Stimulated activated naive CD8-positive, alpha-beta T cell treated with anti-CD3 and anti-CD28 coated beads, Interleukin-15, Interleukin-2, amounts not matched to agents 100 ng/mL and 50 ng/mL, for 24 hours (primary cell): ENCODE data around the gene TNIK.
A peak's percentile ranks its signal among the peaks of the same experiment; 100 is the strongest.
"Not testable (repeated sequence)": the region's sequence is repeated elsewhere in the genome, so short reads cannot be mapped to it uniquely, and the experiment has no call there.

ENCODE experiments used
- H3K27ac Mint-ChIP-seq: one replicate; pipeline ENCODE4 v1.8.0; 2021; ENCODE audit warnings: mild to moderate bottlenecking, mixed read lengths
- H3K27me3 Mint-ChIP-seq: one replicate; pipeline ENCODE4 v1.8.0; 2021; ENCODE audit warnings: mixed read lengths
- H3K36me3 Mint-ChIP-seq: one replicate; pipeline ENCODE4 v1.8.0; 2021; ENCODE audit warnings: low read depth, mixed read lengths
- H3K4me1 Mint-ChIP-seq: one replicate; pipeline ENCODE4 v1.8.0; 2021; ENCODE audit warnings: low read depth, mixed read lengths
- H3K4me3 Mint-ChIP-seq: one replicate; pipeline ENCODE4 v1.8.0; 2021; ENCODE audit warnings: mild to moderate bottlenecking, mixed read lengths
- H3K9me3 Mint-ChIP-seq: one replicate; pipeline ENCODE4 v1.8.0; 2021; ENCODE audit warnings: mixed read lengths

TNIK gene

GRCh38 chr3:171427771-171428320 lies 32.4 kb downstream of the TNIK start:
- no peaks in the 10 kb centered on the region for H3K27me3 Mint-ChIP-seq
- no peaks in the 10 kb centered on the region for H3K4me1 Mint-ChIP-seq
- H3K27ac Mint-ChIP-seq, result no peak overlapping the region
- peaks cover 4% of the 10 kb centered on the region for H3K36me3 Mint-ChIP-seq
- H3K9me3 Mint-ChIP-seq, result no peaks in the 10 kb centered on the region
- no peak overlapping the region for H3K4me3 Mint-ChIP-seq

DNA sequence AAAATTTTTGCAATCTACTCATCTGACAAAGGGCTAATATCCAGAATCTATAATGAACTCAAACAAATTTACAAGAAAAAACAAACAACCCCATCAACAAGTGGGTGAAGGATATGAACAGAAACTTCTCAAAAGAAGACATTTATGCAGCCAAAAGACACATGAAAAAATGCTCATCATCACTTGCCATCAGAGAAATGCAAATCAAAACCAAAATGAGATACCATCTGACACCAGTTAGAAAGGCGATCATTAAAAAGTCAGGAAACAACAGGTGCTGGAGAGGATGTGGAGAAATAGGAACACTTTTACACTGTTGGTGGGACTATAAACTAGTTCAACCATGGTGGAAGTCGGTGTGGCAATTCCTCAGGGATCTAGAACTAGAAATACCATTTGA lies 36.1 kb downstream of the TNIK start:
- not testable (repeated sequence) for H3K27me3 Mint-ChIP-seq, H3K27ac Mint-ChIP-seq, H3K4me3 Mint-ChIP-seq, H3K9me3 Mint-ChIP-seq, H3K36me3 Mint-ChIP-seq
- H3K4me1 Mint-ChIP-seq, result peaks cover 12% of the 10 kb centered on the region

GRCh38 chr3:171422855-171423254 lies 37.4 kb downstream of the TNIK start:
- H3K27me3 Mint-ChIP-seq, H3K27ac Mint-ChIP-seq, H3K4me3 Mint-ChIP-seq, H3K9me3 Mint-ChIP-seq, H3K36me3 Mint-ChIP-seq: not testable (repeated sequence)
- H3K4me1 Mint-ChIP-seq, result peaks cover 12% of the 10 kb centered on the region

GRCh38 chr3:171420667-171421066 lies 39.5 kb downstream of the TNIK start:
- H3K36me3 Mint-ChIP-seq, result peaks cover 4% of the 10 kb centered on the region
- no peaks in the 10 kb centered on the region for H3K9me3 Mint-ChIP-seq
- no peak overlapping the region for H3K27ac Mint-ChIP-seq
- peaks cover 17% of the 10 kb centered on the region for H3K4me1 Mint-ChIP-seq
- no peaks in the 10 kb centered on the region for H3K27me3 Mint-ChIP-seq
- no peak overlapping the region for H3K4me3 Mint-ChIP-seq

GRCh38 chr3:171419457-171419856 lies 40.7 kb downstream of the TNIK start:
- Mint-ChIP-seq H3K4me1 (peaks cover 25% of the 10 kb centered on the region), H3K36me3 (peaks cover 4% of the 10 kb centered on the region), H3K4me3 (no peak overlapping the region), H3K9me3 (no peaks in the 10 kb centered on the region), H3K27me3 (no peaks in the 10 kb centered on the region), H3K27ac (no peak overlapping the region)

- Mint-ChIP-seq H3K9me3 (no peaks in the 10 kb centered on the region), H3K4me3 (no peak overlapping the region), H3K4me1 (peaks cover 40% of the 10 kb centered on the region), H3K36me3 (no peaks in the 10 kb centered on the region), H3K27ac (no peak overlapping the region), H3K27me3 (no peaks in the 10 kb centered on the region)
These were observed 42.4 kb downstream of the TNIK start for GRCh38 chr3:171417813-171418212.

DNA sequence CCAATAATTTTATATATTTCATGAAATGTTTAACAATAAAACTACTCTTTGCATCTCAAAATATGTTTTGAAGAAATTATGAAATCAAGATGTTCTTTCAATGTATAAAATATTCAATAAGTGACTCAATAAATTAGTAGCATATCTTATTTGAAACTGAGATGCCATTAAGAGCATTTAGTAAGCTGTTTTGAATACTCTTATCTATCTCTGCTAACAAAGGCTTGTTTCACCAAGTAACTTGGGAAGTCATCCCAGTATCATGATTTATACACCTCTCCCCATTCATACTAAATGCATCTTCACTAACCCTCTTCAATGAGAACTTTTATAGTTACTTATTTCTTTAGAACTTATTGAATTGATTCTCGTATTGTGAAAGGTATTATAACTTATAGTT lies 43.1 kb downstream of the TNIK start:
- Mint-ChIP-seq H3K27ac (no peak overlapping the region), H3K4me1 (peaks cover 46% of the 10 kb centered on the region), H3K27me3 (no peaks in the 10 kb centered on the region), H3K4me3 (no peak overlapping the region), H3K36me3 (no peaks in the 10 kb centered on the region), H3K9me3 (no peaks in the 10 kb centered on the region)

DNA sequence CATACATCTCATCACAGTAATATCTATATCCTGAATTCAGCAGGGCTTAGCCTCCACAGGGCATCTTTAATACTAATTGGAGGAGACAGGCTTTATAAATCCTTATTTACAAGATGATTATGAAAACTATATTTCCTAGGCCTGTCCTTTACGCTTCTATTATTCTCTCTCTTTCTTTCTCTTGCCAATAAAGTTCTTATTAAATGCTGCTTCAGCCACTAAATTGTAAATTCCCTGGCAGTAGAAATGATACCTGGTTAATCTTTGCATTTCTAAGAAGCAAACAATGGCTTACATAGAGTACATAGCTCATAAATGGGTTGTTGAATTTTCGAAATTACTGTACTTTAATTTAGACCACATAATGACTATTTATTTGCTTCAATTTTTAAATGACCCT lies 43.5 kb downstream of the TNIK start:
- Mint-ChIP-seq H3K27ac (no peak overlapping the region), H3K36me3 (no peaks in the 10 kb centered on the region), H3K27me3 (no peaks in the 10 kb centered on the region), H3K4me1 (peaks cover 49% of the 10 kb centered on the region), H3K4me3 (no peak overlapping the region), H3K9me3 (no peaks in the 10 kb centered on the region)

DNA sequence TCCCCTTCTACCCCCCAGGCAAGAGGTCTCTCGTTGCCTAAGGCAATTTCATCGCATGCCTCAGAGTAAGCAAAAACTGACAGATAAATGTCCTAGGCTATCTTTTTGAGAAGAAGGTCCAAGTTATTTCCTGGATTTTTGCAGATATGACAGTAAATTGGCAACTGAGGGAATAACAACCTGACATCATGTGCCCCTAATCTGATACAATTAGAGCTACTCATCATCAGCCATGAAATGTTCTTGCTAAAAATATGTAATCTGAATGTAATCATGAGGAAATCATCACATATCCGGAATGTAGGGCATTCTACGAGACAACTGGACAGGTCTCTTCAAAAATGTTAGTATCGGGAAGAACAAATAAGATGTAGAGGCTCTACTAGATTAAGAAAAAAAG lies 44.1 kb downstream of the TNIK start:
- peaks cover 45% of the 10 kb centered on the region for H3K4me1 Mint-ChIP-seq
- no peak overlapping the region for H3K27ac Mint-ChIP-seq

GRCh38 chr3:171415070-171415469 lies 45.1 kb downstream of the TNIK start:
- no peaks in the 10 kb centered on the region for H3K9me3 Mint-ChIP-seq
- H3K36me3 Mint-ChIP-seq, result no peaks in the 10 kb centered on the region
- no peaks in the 10 kb centered on the region for H3K27me3 Mint-ChIP-seq
- H3K27ac Mint-ChIP-seq, result no peak overlapping the region
- no peak overlapping the region for H3K4me3 Mint-ChIP-seq
- H3K4me1 Mint-ChIP-seq, result peaks cover 37% of the 10 kb centered on the region

More for the DNA sequence above, 44.1 kb downstream of the TNIK start:
- Mint-ChIP-seq H3K9me3 (no peaks in the 10 kb centered on the region), H3K4me3 (no peak overlapping the region), H3K36me3 (no peaks in the 10 kb centered on the region), H3K27me3 (no peaks in the 10 kb centered on the region)

GRCh38 chr3:171412473-171412872 lies 47.7 kb downstream of the TNIK start:
- peaks cover 42% of the 10 kb centered on the region for H3K4me1 Mint-ChIP-seq

DNA sequence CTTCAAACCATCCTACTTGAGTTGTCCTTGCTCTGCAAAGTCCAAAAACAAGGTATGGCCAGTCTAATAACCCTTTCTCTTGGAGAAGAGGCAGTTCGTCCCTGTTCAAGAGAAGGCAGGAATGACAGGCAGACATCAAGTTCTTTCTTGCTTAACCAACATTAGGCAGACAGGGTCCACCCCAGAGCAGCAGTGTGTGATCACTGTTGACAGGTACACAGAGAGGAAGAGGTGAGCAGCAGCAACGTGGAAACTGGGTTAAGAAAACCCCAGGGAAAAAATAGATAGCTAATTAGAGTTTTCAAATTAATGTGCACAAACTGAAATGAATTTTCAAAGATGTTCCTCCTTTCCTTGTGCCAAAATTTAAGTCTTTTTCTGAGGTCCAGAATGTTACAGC lies 48.2 kb downstream of the TNIK start:
- Mint-ChIP-seq H3K36me3 (no peaks in the 10 kb centered on the region), H3K27me3 (no peaks in the 10 kb centered on the region), H3K9me3 (no peaks in the 10 kb centered on the region), H3K4me1 (peaks cover 46% of the 10 kb centered on the region), H3K27ac (no peak overlapping the region), H3K4me3 (no peak overlapping the region)

More at GRCh38 chr3:171412473-171412872, 47.7 kb downstream of the TNIK start:
- no peak overlapping the region for H3K27ac Mint-ChIP-seq
- H3K27me3 Mint-ChIP-seq, result no peaks in the 10 kb centered on the region
- H3K36me3 Mint-ChIP-seq, result no peaks in the 10 kb centered on the region
- no peaks in the 10 kb centered on the region for H3K9me3 Mint-ChIP-seq
- H3K4me3 Mint-ChIP-seq, result no peak overlapping the region

DNA sequence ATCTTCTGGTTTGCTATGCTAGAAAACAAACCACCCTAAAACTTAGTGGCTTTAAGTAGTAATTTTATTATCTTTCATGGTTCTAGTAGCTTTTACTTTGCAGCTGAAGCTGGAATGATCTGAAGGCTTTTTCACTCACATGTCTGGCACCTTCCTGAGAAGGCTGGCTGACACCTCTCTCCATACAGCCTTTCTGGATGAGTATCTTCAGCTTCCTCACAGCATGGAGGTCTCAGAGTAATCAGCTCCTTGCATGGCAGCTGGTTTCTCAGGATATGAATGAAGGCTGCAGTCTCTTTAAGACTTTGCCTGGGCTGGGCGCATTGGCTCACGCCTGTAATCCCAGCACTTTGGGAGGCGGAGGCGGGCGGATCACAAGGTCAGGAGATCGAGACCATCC lies 50.0 kb downstream of the TNIK start:
- Mint-ChIP-seq H3K9me3 (no peaks in the 10 kb centered on the region), H3K4me3 (no peak overlapping the region), H3K27ac (no peak overlapping the region), H3K27me3 (no peaks in the 10 kb centered on the region), H3K4me1 (peaks cover 45% of the 10 kb centered on the region), H3K36me3 (no peaks in the 10 kb centered on the region)

GRCh38 chr3:171407759-171408158 lies 52.4 kb downstream of the TNIK start:
- H3K27ac Mint-ChIP-seq, result peak overlapping the region; percentile 67
- no peaks in the 10 kb centered on the region for H3K27me3 Mint-ChIP-seq
- H3K9me3 Mint-ChIP-seq, result no peaks in the 10 kb centered on the region
- peaks cover 37% of the 10 kb centered on the region for H3K4me1 Mint-ChIP-seq
- H3K36me3 Mint-ChIP-seq, result peaks cover 2% of the 10 kb centered on the region
- peak overlapping the region; percentile 12 for H3K4me3 Mint-ChIP-seq

DNA sequence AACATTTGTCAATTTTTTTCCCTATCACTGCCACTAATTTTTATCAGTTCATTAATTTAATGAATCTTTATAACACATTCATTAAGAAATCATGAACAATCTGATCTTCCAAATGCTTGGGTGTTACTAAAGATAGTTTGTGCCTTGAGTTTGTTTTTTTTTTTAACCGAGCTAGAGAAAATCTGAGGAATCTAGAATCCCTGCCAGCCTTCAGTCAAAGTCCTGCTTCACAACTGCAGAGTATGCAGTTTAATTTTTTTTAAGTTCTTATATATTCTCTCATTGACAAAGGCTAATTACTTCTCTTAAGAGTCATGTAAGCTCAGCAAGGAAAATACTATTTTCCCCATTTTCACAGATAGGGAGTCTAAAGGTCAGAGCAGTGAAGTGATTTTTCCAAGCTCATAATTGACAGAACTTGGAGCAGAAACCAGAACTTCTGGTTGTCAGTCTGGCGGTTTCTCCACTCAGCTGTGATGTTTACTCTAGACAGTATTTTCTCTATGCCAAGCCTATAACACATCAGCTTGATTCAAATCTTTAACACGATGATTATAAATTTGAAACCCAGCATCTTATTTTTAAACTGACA lies 55.7 kb downstream of the TNIK start:
- no peak overlapping the region for H3K4me3 Mint-ChIP-seq
- no peak overlapping the region for H3K27ac Mint-ChIP-seq
- H3K9me3 Mint-ChIP-seq, result no peaks in the 10 kb centered on the region
- H3K27me3 Mint-ChIP-seq, result no peaks in the 10 kb centered on the region
- H3K36me3 Mint-ChIP-seq, result peaks cover 4% of the 10 kb centered on the region
- H3K4me1 Mint-ChIP-seq, result peaks cover 49% of the 10 kb centered on the region

DNA sequence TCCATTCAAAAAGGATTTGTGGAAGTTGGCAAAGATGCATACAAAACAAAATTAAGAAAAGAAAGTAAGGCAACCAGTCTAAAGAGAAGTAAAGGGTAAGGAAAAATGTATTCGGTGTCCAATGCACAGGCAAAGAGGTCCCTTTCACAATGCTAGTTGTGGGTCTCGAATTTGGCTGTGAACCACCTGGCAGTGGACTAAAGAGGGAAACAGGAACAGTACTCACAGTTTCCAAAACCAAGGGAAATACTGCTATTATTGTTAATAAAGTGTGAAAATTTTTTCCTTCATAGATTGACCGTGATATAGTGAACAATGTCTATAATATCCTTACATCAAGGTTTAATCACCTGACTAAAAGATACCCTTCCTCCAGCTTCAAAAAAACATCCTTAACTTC lies 57.9 kb downstream of the TNIK start:
- no peaks in the 10 kb centered on the region for H3K9me3 Mint-ChIP-seq
- H3K27me3 Mint-ChIP-seq, result no peaks in the 10 kb centered on the region
- H3K36me3 Mint-ChIP-seq, result peaks cover 4% of the 10 kb centered on the region
- peaks cover 57% of the 10 kb centered on the region for H3K4me1 Mint-ChIP-seq
- no peak overlapping the region for H3K27ac Mint-ChIP-seq
- no peak overlapping the region for H3K4me3 Mint-ChIP-seq
